ENCODE results near the gene FMNL1. TPM values are rescaled to one million over a fixed set of nuclear protein-coding genes. Genes with fewer than 3 reads are reported as not detected.

The FMNL1 gene
- total RNA-seq, 1 donor from 2014 or later, result 3.1 TPM

- peaks cover 17 to 18% (median 18%) of the 10 kb centered on the region in 3 donors for H3K36me3 ChIP-seq (ENCODE audit: control insufficient read depth in 3 of 3, insufficient read depth in 3 of 3, low read length in 3 of 3)
- H3K9me3 ChIP-seq (ENCODE audit: control insufficient read depth in 3 of 3, low read length in 3 of 3), result no peaks in the 10 kb centered on the region
- H3K27ac ChIP-seq (ENCODE audit: low read depth, low read length), result peak overlapping the region; percentile 48
- H3K4me3 ChIP-seq (ENCODE audit: low read length in 3 of 3), result peak overlapping the region in 2 of 3 donors; percentile 11 to 13
- H3K9ac ChIP-seq (ENCODE audit: low read depth in 1 of 3, low read length in 3 of 3), result no peak overlapping the region
- H3K4me1 ChIP-seq (ENCODE audit: control insufficient read depth in 3 of 3, insufficient read depth in 3 of 3, low read length in 3 of 3), result peaks cover 16 to 38% (median 26%) of the 10 kb centered on the region in 3 donors
- no peaks in the 10 kb centered on the region for H3K27me3 ChIP-seq (ENCODE audit: control insufficient read depth in 3 of 3, insufficient read depth in 3 of 3, low read length in 3 of 3)
These were observed 55.6 kb downstream of the FMNL1 start for GRCh38 chr17:45277216-45277849.

- Histone ChIP-seq H3K36me3 (ENCODE audit: control insufficient read depth in 3 of 3, insufficient read depth in 3 of 3, low read length in 3 of 3) (peaks cover 19 to 21% (median 20%) of the 10 kb centered on the region in 3 donors), H3K4me3 (ENCODE audit: low read length in 3 of 3) (peak overlapping the region in 1 of 3 donors; percentile 11), H3K9ac (ENCODE audit: low read depth in 1 of 3, low read length in 3 of 3) (no peak overlapping the region), H3K4me1 (ENCODE audit: control insufficient read depth in 3 of 3, insufficient read depth in 3 of 3, low read length in 3 of 3) (peaks cover 23 to 44% (median 33%) of the 10 kb centered on the region in 3 donors), H3K27ac (ENCODE audit: low read depth, low read length) (peak overlapping the region; percentile 48), H3K27me3 (ENCODE audit: control insufficient read depth in 3 of 3, insufficient read depth in 3 of 3, low read length in 3 of 3) (no peaks in the 10 kb centered on the region), H3K9me3 (ENCODE audit: control insufficient read depth in 3 of 3, low read length in 3 of 3) (no peaks in the 10 kb centered on the region)
These were observed 56.3 kb downstream of the FMNL1 start for GRCh38 chr17:45277992-45278391.

- peaks cover 42 to 53% (median 46%) of the 10 kb centered on the region in 3 donors for H3K4me1 ChIP-seq (ENCODE audit: control insufficient read depth in 3 of 3, insufficient read depth in 3 of 3, low read length in 3 of 3)
- H3K27me3 ChIP-seq (ENCODE audit: control insufficient read depth in 3 of 3, insufficient read depth in 3 of 3, low read length in 3 of 3), result no peaks in the 10 kb centered on the region
- peak overlapping the region in 1 of 3 donors; percentile 54 for H3K9ac ChIP-seq (ENCODE audit: low read depth in 1 of 3, low read length in 3 of 3)
- H3K27ac ChIP-seq (ENCODE audit: low read depth, low read length), result peak overlapping the region; percentile 1
- no peak overlapping the region for H3K4me3 ChIP-seq (ENCODE audit: low read length in 3 of 3)
- H3K9me3 ChIP-seq (ENCODE audit: control insufficient read depth in 3 of 3, low read length in 3 of 3), result no peaks in the 10 kb centered on the region
- peaks cover 8 to 21% (median 21%) of the 10 kb centered on the region in 3 donors for H3K36me3 ChIP-seq (ENCODE audit: control insufficient read depth in 3 of 3, insufficient read depth in 3 of 3, low read length in 3 of 3)
These were observed 58.2 kb downstream of the FMNL1 start for GRCh38 chr17:45279898-45280297.

- peak overlapping the region in 1 of 3 donors; percentile 64 for H3K4me3 ChIP-seq (ENCODE audit: low read length in 3 of 3)
- no peaks in the 10 kb centered on the region for H3K27me3 ChIP-seq (ENCODE audit: control insufficient read depth in 3 of 3, insufficient read depth in 3 of 3, low read length in 3 of 3)
- peak overlapping the region; percentile 95 for H3K27ac ChIP-seq (ENCODE audit: low read depth, low read length)
- no peaks in the 10 kb centered on the region for H3K9me3 ChIP-seq (ENCODE audit: control insufficient read depth in 3 of 3, low read length in 3 of 3)
- peaks cover 48 to 57% (median 51%) of the 10 kb centered on the region in 3 donors for H3K4me1 ChIP-seq (ENCODE audit: control insufficient read depth in 3 of 3, insufficient read depth in 3 of 3, low read length in 3 of 3)
- peak overlapping the region in 2 of 3 donors; percentile 79 to 80 for H3K9ac ChIP-seq (ENCODE audit: low read depth in 1 of 3, low read length in 3 of 3)
- H3K36me3 ChIP-seq (ENCODE audit: control insufficient read depth in 3 of 3, insufficient read depth in 3 of 3, low read length in 3 of 3), result peaks cover 16 to 36% (median 31%) of the 10 kb centered on the region in 3 donors
These were observed 61.3 kb downstream of the FMNL1 start for GRCh38 chr17:45282683-45283644.

- H3K27me3 ChIP-seq (ENCODE audit: control insufficient read depth in 3 of 3, insufficient read depth in 3 of 3, low read length in 3 of 3), result no peaks in the 10 kb centered on the region
- peak overlapping the region in 1 of 3 donors; percentile 60 for H3K4me3 ChIP-seq (ENCODE audit: low read length in 3 of 3)
- H3K9ac ChIP-seq (ENCODE audit: low read depth in 1 of 3, low read length in 3 of 3), result peak overlapping the region; percentile 5 to 79 (median 33)
- H3K27ac ChIP-seq (ENCODE audit: low read depth, low read length), result peak overlapping the region; percentile 95
- H3K36me3 ChIP-seq (ENCODE audit: control insufficient read depth in 3 of 3, insufficient read depth in 3 of 3, low read length in 3 of 3), result peaks cover 16 to 36% (median 31%) of the 10 kb centered on the region in 3 donors
- H3K4me1 ChIP-seq (ENCODE audit: control insufficient read depth in 3 of 3, insufficient read depth in 3 of 3, low read length in 3 of 3), result peaks cover 50 to 57% (median 56%) of the 10 kb centered on the region in 3 donors
- H3K9me3 ChIP-seq (ENCODE audit: control insufficient read depth in 3 of 3, low read length in 3 of 3), result no peaks in the 10 kb centered on the region
These were observed 62.0 kb downstream of the FMNL1 start for GRCh38 chr17:45283711-45284110.

GRCh38 chr17:45284176-45285140, 62.8 kb downstream of the FMNL1 start:
- peaks cover 16 to 38% (median 31%) of the 10 kb centered on the region in 3 donors for H3K36me3 ChIP-seq (ENCODE audit: control insufficient read depth in 3 of 3, insufficient read depth in 3 of 3, low read length in 3 of 3)
- H3K27ac ChIP-seq (ENCODE audit: low read depth, low read length), result peak overlapping the region; percentile 95

GRCh38 chr17:45286286-45286685, 64.6 kb downstream of the FMNL1 start:
- Histone ChIP-seq H3K27ac (ENCODE audit: low read depth, low read length) (no peak overlapping the region), H3K9me3 (ENCODE audit: control insufficient read depth in 3 of 3, low read length in 3 of 3) (no peaks in the 10 kb centered on the region), H3K36me3 (ENCODE audit: control insufficient read depth in 3 of 3, insufficient read depth in 3 of 3, low read length in 3 of 3) (peaks cover 23 to 45% (median 38%) of the 10 kb centered on the region in 3 donors), H3K9ac (ENCODE audit: low read depth in 1 of 3, low read length in 3 of 3) (no peak overlapping the region), H3K27me3 (ENCODE audit: control insufficient read depth in 3 of 3, insufficient read depth in 3 of 3, low read length in 3 of 3) (no peaks in the 10 kb centered on the region), H3K4me1 (ENCODE audit: control insufficient read depth in 3 of 3, insufficient read depth in 3 of 3, low read length in 3 of 3) (peaks cover 76 to 79% (median 79%) of the 10 kb centered on the region in 3 donors), H3K4me3 (ENCODE audit: low read length in 3 of 3) (no peak overlapping the region)

More at GRCh38 chr17:45284176-45285140, 62.8 kb downstream of the FMNL1 start:
- no peaks in the 10 kb centered on the region for H3K27me3 ChIP-seq (ENCODE audit: control insufficient read depth in 3 of 3, insufficient read depth in 3 of 3, low read length in 3 of 3)
- peak overlapping the region; percentile 35 to 79 (median 74) for H3K9ac ChIP-seq (ENCODE audit: low read depth in 1 of 3, low read length in 3 of 3)
- peak overlapping the region in 2 of 3 donors; percentile 45 to 60 for H3K4me3 ChIP-seq (ENCODE audit: low read length in 3 of 3)
- H3K9me3 ChIP-seq (ENCODE audit: control insufficient read depth in 3 of 3, low read length in 3 of 3), result no peaks in the 10 kb centered on the region
- H3K4me1 ChIP-seq (ENCODE audit: control insufficient read depth in 3 of 3, insufficient read depth in 3 of 3, low read length in 3 of 3), result peaks cover 57 to 65% (median 63%) of the 10 kb centered on the region in 3 donors

- no peaks in the 10 kb centered on the region for H3K27me3 ChIP-seq (ENCODE audit: control insufficient read depth in 3 of 3, insufficient read depth in 3 of 3, low read length in 3 of 3)
- H3K27ac ChIP-seq (ENCODE audit: low read depth, low read length), result peak overlapping the region; percentile 86
- H3K4me1 ChIP-seq (ENCODE audit: control insufficient read depth in 3 of 3, insufficient read depth in 3 of 3, low read length in 3 of 3), result peaks cover 82 to 88% (median 87%) of the 10 kb centered on the region in 3 donors
- H3K36me3 ChIP-seq (ENCODE audit: control insufficient read depth in 3 of 3, insufficient read depth in 3 of 3, low read length in 3 of 3), result peaks cover 20 to 41% (median 35%) of the 10 kb centered on the region in 3 donors
- H3K4me3 ChIP-seq (ENCODE audit: low read length in 3 of 3), result no peak overlapping the region
- H3K9ac ChIP-seq (ENCODE audit: low read depth in 1 of 3, low read length in 3 of 3), result peak overlapping the region in 1 of 3 donors; percentile 72
- H3K9me3 ChIP-seq (ENCODE audit: control insufficient read depth in 3 of 3, low read length in 3 of 3), result no peaks in the 10 kb centered on the region
These were observed 66.1 kb downstream of the FMNL1 start for GRCh38 chr17:45287526-45288500.

Data from skeletal muscle tissue (tissue), 4 donors.